Glomerular visceral epithelial cell (primary cell): ENCODE results near the gene FAM216A.

Experiments
- DNase-seq: peaks from one replicate; pipeline ENCODE4 v3.0.0-alpha.2; 2016; ENCODE audit errors: extremely low spot score

FAM216A gene

DNA sequence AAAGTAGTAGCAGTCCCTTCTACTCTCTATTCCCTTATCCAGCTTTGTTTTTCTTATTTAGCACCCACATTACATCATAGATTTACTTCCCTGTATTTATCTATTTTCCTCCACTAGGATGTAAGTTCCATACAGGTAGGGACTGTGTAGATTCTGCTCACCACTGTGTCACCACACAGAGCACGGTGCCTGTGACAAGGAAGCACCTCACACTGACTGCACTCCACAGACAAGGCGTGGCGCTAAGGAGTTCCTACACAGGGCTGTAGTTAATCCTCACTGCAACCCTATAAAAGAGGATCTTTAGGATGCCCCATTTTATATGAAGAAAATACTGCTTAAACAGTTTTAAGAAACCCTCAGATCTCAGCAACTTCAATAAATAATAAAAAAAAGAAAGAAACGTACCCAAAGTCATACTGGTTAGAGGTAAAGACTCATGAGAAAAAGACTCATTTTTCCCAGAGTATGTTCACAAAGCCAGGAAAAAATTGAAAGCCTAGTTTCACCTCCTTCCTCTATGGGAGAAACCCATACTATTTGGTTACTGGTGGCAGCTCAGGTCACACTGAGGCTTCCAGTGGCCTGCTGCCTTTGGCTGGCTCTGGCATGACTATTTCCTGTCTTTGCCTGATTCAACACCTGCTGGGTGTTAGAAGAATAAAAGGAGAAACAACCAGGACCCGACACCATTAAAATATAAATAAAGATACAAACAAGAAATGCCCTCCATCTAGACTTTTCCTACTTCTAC, 70.4 kb downstream of the FAM216A start:
- no peak for DNase-seq
